Measurements from ENCODE around the gene PAGR1.

Gene PAGR1

GRCh38 chr16:29816694-29817441 is 916 bp downstream of the PAGR1 start:
- DNase-seq (ENCODE audit: insufficient read length) (peak; percentile 62), FAIRE-seq (peak; percentile 67)
- TF ChIP-seq POLR2AphosphoS5 (IDR thresholded peaks at IDR 0.05; ENCODE audit: low read depth, low read length): no peak
- no peak for TF ChIP-seq POLR2A (IDR thresholded peaks at IDR 0.05; ENCODE audit: low read depth, low read length)

DNA sequence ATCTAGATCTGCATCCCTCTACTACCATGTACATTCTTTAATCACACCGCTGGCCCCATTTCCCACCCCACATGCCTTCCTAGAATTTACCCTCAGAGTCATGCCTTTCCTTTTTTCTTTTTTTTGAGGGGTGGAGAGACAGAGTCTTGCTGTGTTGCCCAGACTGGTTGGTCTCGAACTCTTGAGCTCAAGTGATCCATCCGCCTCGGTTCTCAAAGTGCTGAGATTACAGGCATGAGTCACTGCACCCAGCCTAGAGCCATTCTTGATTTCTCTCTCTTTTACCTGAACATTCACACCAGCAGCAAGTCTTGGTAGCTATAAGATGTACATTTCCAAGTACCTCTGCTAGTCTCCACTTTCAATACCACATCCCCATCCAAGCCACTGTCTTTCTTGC is 2.1 kb downstream of the PAGR1 start:
- DNase-seq (ENCODE audit: insufficient read length) (no peak), FAIRE-seq (no peak)
- TF ChIP-seq POLR2A (IDR thresholded peaks at IDR 0.05; ENCODE audit: low read depth, low read length) (no peak), POLR2AphosphoS5 (IDR thresholded peaks at IDR 0.05; ENCODE audit: low read depth, low read length) (no peak), TAF1 (IDR thresholded peaks at IDR 0.05; ENCODE audit: borderline replicate concordance, low read depth, low read length) (no peak)

DNA sequence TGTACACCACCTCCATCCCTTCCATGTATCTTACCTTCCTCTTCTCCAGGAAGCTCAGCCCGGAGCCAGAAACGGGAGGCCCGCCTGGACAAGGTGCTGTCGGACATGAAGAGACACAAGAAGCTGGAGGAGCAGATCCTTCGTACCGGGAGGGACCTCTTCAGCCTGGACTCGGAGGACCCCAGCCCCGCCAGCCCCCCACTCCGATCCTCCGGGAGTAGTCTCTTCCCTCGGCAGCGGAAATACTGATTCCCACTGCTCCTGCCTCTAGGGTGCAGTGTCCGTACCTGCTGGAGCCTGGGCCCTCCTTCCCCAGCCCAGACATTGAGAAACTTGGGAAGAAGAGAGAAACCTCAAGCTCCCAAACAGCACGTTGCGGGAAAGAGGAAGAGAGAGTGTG is 3.6 kb downstream of the PAGR1 start:
- no peak for DNase-seq (ENCODE audit: insufficient read length)
- FAIRE-seq: no peak
- TF ChIP-seq TAF1 (IDR thresholded peaks at IDR 0.05; ENCODE audit: borderline replicate concordance, low read depth, low read length): no peak
- TF ChIP-seq POLR2A (IDR thresholded peaks at IDR 0.05; ENCODE audit: low read depth, low read length): no peak

- FAIRE-seq (peak; percentile 78), DNase-seq (ENCODE audit: insufficient read length) (peak; percentile 73)
- TF ChIP-seq POLR2AphosphoS5 (IDR thresholded peaks at IDR 0.05; ENCODE audit: low read depth, low read length) (peak; percentile 55; the same call in 1 of the 2 replicates), TAF1 (IDR thresholded peaks at IDR 0.05; ENCODE audit: borderline replicate concordance, low read depth, low read length) (0 out of 2 replicates have a peak, but pooled peaks have one; percentile 39), POLR2A (IDR thresholded peaks at IDR 0.05; ENCODE audit: low read depth, low read length) (peak; percentile 53; the same call in 1 of the 2 replicates)
Measured at GRCh38 chr16:29820271-29820701, 4.3 kb downstream of the PAGR1 start, which contains the start of gene MVP. Gene MVP, plus strand, starts transcription at chr16:29820462. Its CDS starts 10,088 bp downstream, at chr16:29830550.

- FAIRE-seq (peak; percentile 70), DNase-seq (ENCODE audit: insufficient read length) (peak; percentile 64)
- TF ChIP-seq POLR2A (IDR thresholded peaks at IDR 0.05; ENCODE audit: low read depth, low read length): peak; percentile 72; the same call in 1 of the 2 replicates
- peak; percentile 66; the same call in 1 of the 2 replicates for TF ChIP-seq POLR2AphosphoS5 (IDR thresholded peaks at IDR 0.05; ENCODE audit: low read depth, low read length)
- 0 out of 2 replicates have a peak, but pooled peaks have one; percentile 56 for TF ChIP-seq TAF1 (IDR thresholded peaks at IDR 0.05; ENCODE audit: borderline replicate concordance, low read depth, low read length)
Measured at GRCh38 chr16:29820730-29821642, 5.0 kb downstream of the PAGR1 start.

GRCh38 chr16:29821643-29822115 is 5.7 kb downstream of the PAGR1 start:
- TF ChIP-seq POLR2A (IDR thresholded peaks at IDR 0.05; ENCODE audit: low read depth, low read length): no peak
- TF ChIP-seq TAF1 (IDR thresholded peaks at IDR 0.05; ENCODE audit: borderline replicate concordance, low read depth, low read length): no peak
- TF ChIP-seq POLR2AphosphoS5 (IDR thresholded peaks at IDR 0.05; ENCODE audit: low read depth, low read length): no peak
- FAIRE-seq: no peak
- no peak for DNase-seq (ENCODE audit: insufficient read length)

GRCh38 chr16:29824589-29825144 is 8.7 kb downstream of the PAGR1 start:
- TF ChIP-seq POLR2A (IDR thresholded peaks at IDR 0.05; ENCODE audit: low read depth, low read length) (no peak), TAF1 (IDR thresholded peaks at IDR 0.05; ENCODE audit: borderline replicate concordance, low read depth, low read length) (no peak), POLR2AphosphoS5 (IDR thresholded peaks at IDR 0.05; ENCODE audit: low read depth, low read length) (no peak)
- DNase-seq (ENCODE audit: insufficient read length) (no peak), FAIRE-seq (no peak)

- TF ChIP-seq POLR2A (IDR thresholded peaks at IDR 0.05; ENCODE audit: low read depth, low read length): no peak; the same call in 1 of the 2 replicates
- no peak for TF ChIP-seq TAF1 (IDR thresholded peaks at IDR 0.05; ENCODE audit: borderline replicate concordance, low read depth, low read length)
- TF ChIP-seq POLR2AphosphoS5 (IDR thresholded peaks at IDR 0.05; ENCODE audit: low read depth, low read length): no peak
- peak; percentile 72 for DNase-seq (ENCODE audit: insufficient read length)
- FAIRE-seq: no peak
Measured at GRCh38 chr16:29825145-29826044, 9.4 kb downstream of the PAGR1 start.

DNA sequence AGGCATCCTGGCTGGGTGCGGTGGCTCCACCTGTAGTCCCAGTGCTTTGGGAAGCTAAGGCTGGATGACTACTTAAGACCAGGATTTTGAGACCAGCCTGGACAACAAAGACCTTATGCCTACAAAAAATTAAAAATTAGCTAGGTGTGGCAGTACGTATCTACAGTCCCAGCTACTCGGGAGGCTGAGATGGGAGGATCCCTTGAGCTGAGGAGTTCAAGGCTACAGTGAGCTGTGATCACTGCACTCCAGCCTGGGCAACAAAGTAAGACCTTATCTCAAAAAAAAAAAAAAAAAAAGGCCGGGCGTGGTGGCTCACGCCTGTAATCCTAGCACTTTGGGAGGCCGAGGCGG is 10.4 kb downstream of the PAGR1 start:
- DNase-seq (ENCODE audit: insufficient read length) (no peak), FAIRE-seq (no peak)
- TF ChIP-seq TAF1 (IDR thresholded peaks at IDR 0.05; ENCODE audit: borderline replicate concordance, low read depth, low read length) (no peak), POLR2AphosphoS5 (IDR thresholded peaks at IDR 0.05; ENCODE audit: low read depth, low read length) (no peak), POLR2A (IDR thresholded peaks at IDR 0.05; ENCODE audit: low read depth, low read length) (no peak)

DNA sequence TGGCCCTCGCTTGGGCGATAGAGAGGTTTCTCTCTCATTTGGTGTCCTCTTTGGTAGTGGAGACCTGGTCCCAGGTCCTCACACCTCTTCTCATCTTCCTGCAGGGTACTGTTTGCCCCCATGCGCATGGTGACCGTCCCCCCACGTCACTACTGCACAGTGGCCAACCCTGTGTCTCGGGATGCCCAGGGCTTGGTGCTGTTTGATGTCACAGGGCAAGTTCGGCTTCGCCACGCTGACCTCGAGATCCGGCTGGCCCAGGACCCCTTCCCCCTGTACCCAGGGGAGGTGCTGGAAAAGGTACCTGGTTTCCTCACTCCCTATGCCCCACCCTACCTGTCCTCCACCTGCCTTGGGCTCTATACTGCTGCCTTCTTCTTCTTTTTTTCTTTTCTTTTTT is 14.8 kb downstream of the PAGR1 start:
- TF ChIP-seq POLR2AphosphoS5 (IDR thresholded peaks at IDR 0.05; ENCODE audit: low read depth, low read length): no peak
- no peak for TF ChIP-seq TAF1 (IDR thresholded peaks at IDR 0.05; ENCODE audit: borderline replicate concordance, low read depth, low read length)
- TF ChIP-seq POLR2A (IDR thresholded peaks at IDR 0.05; ENCODE audit: low read depth, low read length): no peak
- FAIRE-seq (no peak), DNase-seq (ENCODE audit: insufficient read length) (no peak)

All from GM12892 (cell line).